Breast epithelium (tissue), 3 donors: ENCODE data around the gene LAYN.

Experiments
- CTCF ChIP-seq, 3 donors: fragments of 450-650 bp; IDR thresholded peaks; one replicate each; pipeline ENCODE4 v1.5.1; 2016 to 2017; ENCODE audit warnings: antibody characterized with exemption in 3 of 3, mild to moderate bottlenecking in 3 of 3, moderate library complexity in 3 of 3
- POLR2AphosphoS5 ChIP-seq, 3 donors: sonication (generic); formaldehyde crosslinking; IDR thresholded peaks; one replicate each; pipeline ENCODE4 v1.6.1; 2017; ENCODE audit warnings: antibody characterized with exemption in 3 of 3

GRCh38 chr11:111525456-111525855 is 15.1 kb upstream of the LAYN start:
- no peak for TF ChIP-seq CTCF (IDR thresholded peaks at IDR 0.05)
- no peak for TF ChIP-seq POLR2AphosphoS5 (IDR thresholded peaks at IDR 0.05)
